Bladder microvascular endothelial cell (primary cell): Measurements from ENCODE around the gene TRMT1L. TPM values are rescaled to one million over a fixed set of nuclear protein-coding genes. Genes with fewer than 3 reads are reported as not detected.

Experiments used
- total RNA-seq: library from RNA; depleted of rRNA; stranded (reverse); fragments of >200 nt; gene quantifications from 2 replicates; pipeline ENCODE4 v1.2.3, GENCODE V29; 2014

TRMT1L gene
- 13.6 and 31.3 TPM in 2 replicates for total RNA-seq

GRCh38 chr1:185156854-185157598 is at the start of gene TRMT1L, which contains the start of gene SWT1:
Gene TRMT1L, minus strand, starts transcription at chr1:185156953. Its CDS starts 241 bp downstream, at chr1:185156712.
Gene SWT1, plus strand, starts transcription at chr1:185157167. Its CDS starts 3,675 bp downstream, at chr1:185160842.

Other genes with a start within 250 kb of the TRMT1L start
- 17.4 and 29.5 TPM in 2 replicates for gene NIBAN1, start 182.4 kb downstream of the TRMT1L start, total RNA-seq
- gene RNF2, start 111.4 kb downstream of the TRMT1L start, total RNA-seq, result 14.4 and 51.5 TPM in 2 replicates
- gene SWT1, start 214 bp upstream of the TRMT1L start, total RNA-seq, result 3.1 and 5.3 TPM in 2 replicates
- 88.1 and 90.0 TPM in 2 replicates for gene IVNS1ABP, start 160.3 kb upstream of the TRMT1L start, total RNA-seq